NCI-H187 treated with DMSO at 0.1 percent for 48 hours (cell line): ENCODE measurements around the gene GUK1.
"Not testable (repeated sequence)": the region's sequence is repeated elsewhere in the genome, so short reads cannot be mapped to it uniquely, and the experiment has no call there.

Source experiments
- DNase-seq: peaks from one replicate; lab custom pipeline; 2025; lab: John Stamatoyannopoulos, UW

GUK1 gene

DNA sequence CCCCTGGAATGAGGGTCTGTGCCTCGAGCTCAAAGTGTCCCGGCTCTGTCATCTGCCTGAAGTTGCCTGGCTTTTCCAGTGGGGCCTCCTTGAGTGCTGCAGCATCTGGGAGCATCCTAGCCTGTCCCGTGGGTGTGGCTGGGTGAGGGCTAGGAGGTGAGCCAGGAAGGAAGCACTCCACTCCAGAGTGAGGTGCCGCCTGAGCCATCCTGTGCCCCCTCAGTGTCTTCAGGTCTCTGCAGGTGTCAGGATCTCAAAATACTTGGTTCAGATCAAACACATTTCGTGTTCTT, 37.0 kb downstream of the GUK1 start:
- DNase-seq = no peak

DNA sequence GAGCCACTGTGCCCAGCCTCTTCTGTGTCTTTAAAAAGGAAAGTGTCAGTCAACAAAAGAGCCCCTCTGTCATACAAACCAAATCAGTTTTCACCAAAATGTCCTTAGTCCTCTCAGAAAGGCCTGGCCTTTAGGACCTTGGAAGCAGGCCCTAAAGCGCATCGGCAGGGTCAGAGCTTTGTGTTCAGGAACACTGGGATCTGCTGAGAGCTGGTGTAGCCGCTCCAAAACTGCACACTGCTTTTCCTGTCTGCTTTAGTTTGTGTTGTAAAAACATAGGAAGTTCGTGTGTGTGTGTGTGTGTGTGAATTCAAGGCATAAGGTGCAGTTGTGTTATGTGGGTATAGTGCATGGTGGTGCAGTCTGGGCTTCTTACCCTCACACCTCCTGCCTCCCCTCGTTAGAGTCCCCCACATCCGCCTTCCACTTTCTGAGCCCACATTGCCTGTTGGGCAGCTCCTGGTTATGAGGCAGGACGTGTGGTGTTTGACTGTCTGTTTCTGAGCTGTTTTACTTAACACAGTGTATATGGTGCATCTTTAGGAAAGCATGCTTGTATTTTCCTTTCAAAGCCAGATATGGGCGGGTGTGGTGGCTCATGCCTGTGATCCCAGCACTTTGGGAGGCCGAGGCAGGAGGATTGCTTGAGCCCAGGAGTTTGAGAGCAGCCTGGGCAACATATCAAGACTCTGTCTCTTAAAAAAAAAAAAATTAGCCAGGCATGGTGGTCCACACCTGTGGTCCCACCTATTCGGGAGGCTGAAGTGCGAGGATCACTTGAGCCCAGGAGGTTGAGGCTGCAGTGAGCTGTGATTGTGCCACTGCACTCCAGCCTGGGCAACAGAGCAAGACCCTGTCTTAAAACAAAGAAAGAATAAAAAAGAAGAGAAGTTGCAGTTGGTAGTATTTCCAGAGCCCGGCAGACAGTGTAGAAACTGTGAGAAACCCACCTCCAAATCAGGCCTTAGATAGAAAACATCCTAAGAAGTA, 37.9 kb downstream of the GUK1 start:
- no peak for DNase-seq

DNA sequence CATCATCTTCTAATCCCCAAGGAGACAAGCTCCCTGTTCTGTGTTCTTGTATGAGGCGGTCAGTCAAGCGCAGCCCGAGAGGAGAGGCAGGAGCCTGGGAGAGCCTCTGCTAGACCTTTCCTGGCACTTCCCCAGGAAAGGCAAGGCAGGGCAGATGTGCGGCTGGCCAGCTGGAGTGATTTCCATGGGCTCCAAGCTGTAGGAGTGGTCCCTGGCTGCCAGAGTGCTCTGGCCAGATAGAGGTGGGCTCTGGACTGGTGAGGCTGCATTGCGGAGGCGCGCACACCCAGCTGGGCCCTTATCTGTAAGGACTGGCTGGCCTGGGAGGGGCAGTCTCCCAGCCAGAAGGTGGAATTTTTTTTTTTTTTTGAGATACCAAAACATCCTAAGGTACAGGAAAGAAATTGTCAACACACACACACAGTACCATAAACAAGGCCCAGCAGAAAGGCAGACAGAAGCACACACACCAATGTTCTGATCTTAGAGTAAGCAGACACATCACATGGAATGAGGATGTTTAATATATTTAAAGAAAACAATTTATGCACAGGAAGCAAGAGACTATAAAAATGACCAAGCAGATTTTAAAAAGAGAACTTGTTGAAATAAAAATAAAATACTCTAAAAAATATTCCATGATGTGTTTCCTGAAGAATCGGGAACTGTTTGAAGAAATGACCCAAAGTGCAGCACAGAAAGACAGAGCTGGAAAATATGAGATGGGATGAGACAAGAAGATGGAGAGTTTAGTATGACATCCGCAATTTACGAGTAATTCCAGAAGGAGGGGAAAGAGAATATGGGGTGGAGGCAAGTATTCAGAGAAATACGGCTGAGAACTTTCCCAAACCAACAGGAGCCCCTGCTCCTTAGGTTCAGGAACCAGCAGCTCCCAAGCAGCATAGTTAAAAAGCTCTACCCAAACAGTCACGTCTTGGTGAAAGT, 38.9 kb downstream of the GUK1 start:
- no peak for DNase-seq

DNA sequence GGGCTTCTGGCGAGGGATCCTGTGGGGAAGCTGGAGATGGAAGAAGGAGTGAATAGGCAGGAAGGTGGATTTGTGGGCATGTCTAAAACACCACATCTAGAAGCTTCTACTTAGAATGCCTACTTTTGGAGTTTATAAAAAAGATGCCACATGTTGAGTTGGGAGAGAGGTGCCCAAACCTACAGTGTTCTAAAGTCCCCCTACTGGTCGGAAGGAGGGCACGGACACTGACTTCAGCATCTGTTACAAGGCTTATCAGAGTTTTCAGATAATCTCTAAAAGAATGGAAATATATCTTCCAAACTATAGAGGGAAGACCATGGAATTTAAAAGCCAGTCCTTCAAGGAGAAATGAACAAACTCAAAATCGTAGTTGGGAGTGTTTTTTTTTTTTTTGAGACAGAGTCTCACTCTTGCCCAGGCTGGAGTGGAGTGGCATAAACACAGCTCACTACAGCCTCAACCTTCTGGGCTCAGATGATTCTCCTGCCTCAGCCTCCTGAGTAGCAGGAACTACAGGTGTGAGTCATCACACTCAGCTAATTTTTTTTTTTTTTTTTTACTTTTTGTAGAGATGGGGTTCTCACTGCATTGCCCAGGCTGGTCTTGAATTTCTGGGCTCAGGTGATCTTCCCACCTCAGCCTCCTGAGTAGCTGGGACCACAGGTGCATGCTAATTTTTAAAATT, 40.3 kb downstream of the GUK1 start:
- DNase-seq = no peak

DNA sequence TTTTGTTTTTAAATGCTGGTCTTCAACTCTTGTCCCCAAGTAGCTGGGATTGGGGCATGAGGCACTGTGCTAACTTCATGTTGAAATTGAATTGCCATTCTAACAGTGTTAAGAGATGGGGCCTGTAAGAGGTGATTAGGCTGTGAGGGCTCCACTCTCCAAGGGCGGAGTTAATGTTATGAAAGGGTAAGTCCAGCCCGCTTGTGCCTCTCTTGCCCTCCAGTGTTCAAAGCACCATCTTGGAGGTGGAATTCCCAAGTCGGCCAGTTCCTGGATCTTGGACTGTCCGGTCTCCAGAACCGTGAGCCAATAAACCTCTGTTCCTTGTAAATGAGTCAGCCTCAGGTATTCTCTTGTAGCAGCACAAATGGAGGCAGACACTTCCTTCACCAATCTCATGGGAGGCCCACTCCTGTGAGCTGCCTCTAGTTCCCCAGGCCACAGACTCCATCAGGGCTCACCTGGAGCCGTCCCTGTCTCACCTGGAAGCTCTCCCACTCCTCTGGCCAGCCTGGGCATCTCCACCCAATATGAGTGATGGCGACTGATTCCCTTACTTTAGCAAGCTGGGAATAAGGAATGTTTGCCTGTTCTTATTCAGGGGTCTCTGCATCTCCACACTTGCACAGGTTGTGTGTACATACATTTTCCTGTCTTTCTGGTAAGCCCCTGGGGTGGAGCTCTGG, 41.0 kb downstream of the GUK1 start:
- DNase-seq = no peak

DNA sequence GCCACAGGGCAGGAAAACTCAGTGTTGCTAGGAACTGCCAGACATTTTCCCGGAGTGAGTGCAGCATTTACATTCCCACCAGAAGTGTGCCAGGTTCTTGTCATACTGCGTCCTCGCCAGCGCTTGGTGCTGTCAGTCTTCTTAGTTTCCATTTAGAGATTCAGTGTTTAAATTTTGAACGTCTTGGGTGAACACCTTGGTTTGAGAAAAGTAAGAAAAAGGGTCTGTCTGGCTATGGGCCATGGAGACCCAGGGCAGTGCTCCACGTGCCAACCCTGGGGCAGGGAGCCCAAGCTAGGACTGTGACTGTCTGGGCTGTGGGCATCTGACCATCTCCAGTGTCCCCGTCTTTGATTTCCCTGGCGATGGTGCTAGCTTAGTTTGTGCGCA, 41.6 kb downstream of the GUK1 start:
- no peak for DNase-seq

- no peak for DNase-seq
Observed at GRCh38 chr1:228182296-228183030, 42.4 kb downstream of the GUK1 start.

DNA sequence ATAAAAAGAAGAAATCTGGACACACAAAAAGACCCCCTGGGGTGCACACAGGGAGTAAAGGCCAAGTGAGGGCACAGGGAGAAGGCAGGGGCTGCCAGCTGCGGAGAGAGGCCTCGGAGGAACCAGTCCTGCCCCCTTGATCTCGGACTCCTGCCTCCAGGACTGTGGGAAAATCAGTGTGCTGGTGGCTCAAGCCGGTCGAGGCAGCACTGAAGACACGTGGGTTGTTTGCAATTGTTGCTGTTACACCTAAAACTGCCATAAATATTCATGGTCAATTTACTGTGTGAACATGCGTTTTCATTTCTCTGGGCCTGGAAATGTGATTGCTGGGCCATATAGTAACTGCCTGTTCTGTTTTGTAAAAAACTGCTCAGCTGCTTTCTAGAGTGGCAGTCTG, 44.1 kb downstream of the GUK1 start:
- no peak for DNase-seq

DNA sequence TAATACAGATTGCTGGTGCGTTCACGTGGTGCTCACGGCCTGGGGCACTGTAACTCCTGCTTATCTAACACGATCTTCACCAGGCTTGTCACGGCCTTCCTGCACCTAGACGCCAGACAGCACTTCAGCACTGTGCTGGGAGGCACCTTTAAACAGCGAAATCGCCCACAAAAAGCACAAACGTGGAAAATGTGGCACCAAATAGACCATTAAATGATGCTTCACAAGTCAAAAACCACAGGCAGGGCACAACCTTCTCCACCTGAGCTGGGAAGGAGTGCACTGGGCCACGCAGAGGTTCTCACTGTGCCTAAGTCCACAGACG, 45.5 kb downstream of the GUK1 start:
- no peak for DNase-seq

- DNase-seq = not testable (repeated sequence)
Observed at GRCh38 chr1:228188249-228188648, 48.2 kb downstream of the GUK1 start.

GRCh38 chr1:228190182-228190581, 50.1 kb downstream of the GUK1 start:
- DNase-seq = no peak

- no peak for DNase-seq
Observed at GRCh38 chr1:228190778-228191177, 50.7 kb downstream of the GUK1 start.

- DNase-seq = no peak
Observed at GRCh38 chr1:228194436-228194835, 54.4 kb downstream of the GUK1 start.

GRCh38 chr1:228194921-228195812, 55.1 kb downstream of the GUK1 start:
- no peak for DNase-seq

DNA sequence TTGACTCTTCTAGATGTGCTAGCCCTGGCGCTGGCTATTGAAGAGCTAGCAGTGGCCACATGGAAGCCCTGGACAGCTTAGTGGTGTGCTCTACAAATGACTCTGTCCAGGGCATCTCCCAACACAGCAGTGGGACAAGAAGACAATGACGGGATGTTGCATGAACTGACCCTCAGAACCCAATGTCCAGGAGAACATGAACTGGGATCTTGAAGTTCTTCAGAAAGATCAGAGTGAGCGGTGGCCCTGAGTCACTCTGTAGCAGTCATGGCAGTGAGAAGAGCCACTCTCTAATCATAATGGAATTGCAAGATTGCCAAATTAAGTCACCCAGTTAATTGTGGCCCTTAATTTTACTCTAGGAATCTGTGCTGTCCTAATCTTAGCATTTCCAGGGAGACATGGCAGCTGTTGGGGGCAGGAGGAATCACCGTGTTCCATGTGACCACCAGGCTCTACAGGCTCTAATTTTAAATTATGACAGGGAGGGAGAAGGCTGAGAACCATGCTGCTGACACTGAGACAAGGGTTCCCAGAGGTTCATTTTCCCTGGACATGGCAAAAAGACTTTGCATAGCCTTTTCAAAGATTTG, 57.6 kb downstream of the GUK1 start:
- DNase-seq = no peak
